Testis (tissue), 2 donors: ENCODE data around the gene TBC1D22A.

Source experiments
- CTCF ChIP-seq, 3 experiments: fragments of 450-650 bp in 2 of 3; fragments of 200-600 bp in 1 of 3; sonication (generic) in 1 of 3; IDR thresholded peaks; one replicate each; pipeline ENCODE4 v1.5.1; 2016 to 2019; ENCODE audit warnings: antibody characterized with exemption in 3 of 3, mild to moderate bottlenecking in 2 of 3, moderate library complexity in 1 of 3
- POLR2A ChIP-seq: fragments of 450-650 bp; IDR thresholded peaks from one replicate; pipeline ENCODE4 v1.6.1; 2017; ENCODE audit warnings: antibody characterized with exemption, mild to moderate bottlenecking, moderate library complexity

- TF ChIP-seq CTCF (IDR thresholded peaks at IDR 0.05): no peak
- no peak for TF ChIP-seq POLR2A
These were observed 2.5 kb downstream of the TBC1D22A start for GRCh38 chr22:46764779-46765485.
